ENCODE data around the gene ASB18. TPM values are rescaled to one million over a fixed set of nuclear protein-coding genes. Genes with fewer than 3 reads are reported as not detected.

Gene ASB18
- total and polyA plus RNA-seq, 2 donors (not counting 3 experiments of a cell fraction or from before 2014, with no cell fraction given), result not detected

DNA sequence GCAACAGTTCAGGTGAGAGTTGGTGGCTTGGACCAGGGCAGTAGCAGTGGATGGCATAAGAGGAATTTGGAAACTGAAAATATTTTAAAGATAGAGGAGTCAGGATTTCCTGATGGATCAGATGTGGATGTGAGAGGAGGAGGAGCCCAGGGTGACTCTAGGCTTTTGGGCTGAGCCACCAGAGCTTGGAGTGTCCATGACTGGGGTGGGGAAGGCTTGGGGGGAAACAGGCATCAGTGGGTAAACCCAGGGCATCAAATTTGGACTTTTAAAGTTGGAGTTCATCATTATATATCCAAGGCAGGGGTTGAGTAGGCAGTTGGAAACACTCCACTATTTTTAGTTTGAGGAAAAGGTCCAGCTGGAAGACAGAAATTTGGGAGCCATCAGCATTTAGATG is 27.3 kb upstream of the ASB18 start:
- Histone ChIP-seq H3K27me3 (ENCODE audit: control insufficient read depth in 2 of 2, insufficient read depth in 2 of 2, low read length in 2 of 2) (no peaks in the 10 kb centered on the region), H3K9me3 (replicated peaks; ENCODE audit: control insufficient read depth, insufficient read depth, low read length) (no peaks in the 10 kb centered on the region), H3K27ac (ENCODE audit: insufficient read depth, low read depth, low read length) (no peak overlapping the region), H2AFZ (ENCODE audit: low read depth, low read length) (no peak overlapping the region), H3K36me3 (ENCODE audit: control insufficient read depth in 2 of 2, extremely low read depth in 1 of 2, insufficient read depth in 2 of 2, low read length in 2 of 2) (no peaks in the 10 kb centered on the region), H3K79me2 (ENCODE audit: control insufficient read depth, insufficient read depth, low read length) (no peaks in the 10 kb centered on the region), H3K4me3 (replicated peaks in 1 of 3; ENCODE audit: insufficient read depth in 1 of 3, low read depth in 1 of 3, low read length in 3 of 3) (no peak overlapping the region), H3K9ac (replicated peaks; ENCODE audit: extremely low read depth, insufficient read depth, low read length) (no peak overlapping the region), H4K20me1 (replicated peaks; ENCODE audit: control insufficient read depth, extremely low read depth, insufficient read depth, low read length) (no peaks in the 10 kb centered on the region), H3K4me1 (ENCODE audit: control insufficient read depth, extremely low read depth, insufficient read depth, low read length) (no peaks in the 10 kb centered on the region), H3K4me2 (ENCODE audit: insufficient read depth, low read length) (no peak overlapping the region), H3K9me1 (replicated peaks; ENCODE audit: control insufficient read depth, extremely low read depth, insufficient read depth, low read length) (no peaks in the 10 kb centered on the region)
- FAIRE-seq (no peak), DNase-seq (ENCODE audit: low read depth, low spot score) (no peak)
- dilution Hi-C loops (cut with MboI; ENCODE audit: extremely low pct_ligation_motif_present, low sequenced_read_pairs), result no loop called here
- ChIA-PET POLR2A (no interaction called here), CTCF (interaction anchor here (1.1 kb wide), 1 partner anchor 8 kb away, joined by 3 read pairs; no protein-coding TSS in a partner anchor)
- TF ChIP-seq, protein P1, sequence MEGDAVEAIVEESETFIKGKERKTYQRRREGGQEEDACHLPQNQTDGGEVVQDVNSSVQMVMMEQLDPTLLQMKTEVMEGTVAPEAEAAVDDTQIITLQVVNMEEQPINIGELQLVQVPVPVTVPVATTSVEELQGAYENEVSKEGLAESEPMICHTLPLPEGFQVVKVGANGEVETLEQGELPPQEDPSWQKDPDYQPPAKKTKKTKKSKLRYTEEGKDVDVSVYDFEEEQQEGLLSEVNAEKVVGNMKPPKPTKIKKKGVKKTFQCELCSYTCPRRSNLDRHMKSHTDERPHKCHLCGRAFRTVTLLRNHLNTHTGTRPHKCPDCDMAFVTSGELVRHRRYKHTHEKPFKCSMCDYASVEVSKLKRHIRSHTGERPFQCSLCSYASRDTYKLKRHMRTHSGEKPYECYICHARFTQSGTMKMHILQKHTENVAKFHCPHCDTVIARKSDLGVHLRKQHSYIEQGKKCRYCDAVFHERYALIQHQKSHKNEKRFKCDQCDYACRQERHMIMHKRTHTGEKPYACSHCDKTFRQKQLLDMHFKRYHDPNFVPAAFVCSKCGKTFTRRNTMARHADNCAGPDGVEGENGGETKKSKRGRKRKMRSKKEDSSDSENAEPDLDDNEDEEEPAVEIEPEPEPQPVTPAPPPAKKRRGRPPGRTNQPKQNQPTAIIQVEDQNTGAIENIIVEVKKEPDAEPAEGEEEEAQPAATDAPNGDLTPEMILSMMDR (IDR thresholded peaks at IDR 0.05; ENCODE audit: extremely low read depth in 1 of 2, insufficient read depth in 1 of 2, low read depth in 1 of 2, low read length in 2 of 2), result no peak
- no peak for TF ChIP-seq POLR2A (IDR thresholded peaks at IDR 0.05; ENCODE audit: low read depth, low read length)
- no peak for TF ChIP-seq MYC (IDR thresholded peaks at IDR 0.05; ENCODE audit: low read depth, low read length)
- no peak for TF ChIP-seq FOS (IDR thresholded peaks at IDR 0.05; ENCODE audit: borderline replicate concordance, insufficient read depth, low read length)
- intact Hi-C loops (cut with micrococcal nuclease), result no loop called here
- no TSS peak for BruUV-seq (replicated peaks)

DNA sequence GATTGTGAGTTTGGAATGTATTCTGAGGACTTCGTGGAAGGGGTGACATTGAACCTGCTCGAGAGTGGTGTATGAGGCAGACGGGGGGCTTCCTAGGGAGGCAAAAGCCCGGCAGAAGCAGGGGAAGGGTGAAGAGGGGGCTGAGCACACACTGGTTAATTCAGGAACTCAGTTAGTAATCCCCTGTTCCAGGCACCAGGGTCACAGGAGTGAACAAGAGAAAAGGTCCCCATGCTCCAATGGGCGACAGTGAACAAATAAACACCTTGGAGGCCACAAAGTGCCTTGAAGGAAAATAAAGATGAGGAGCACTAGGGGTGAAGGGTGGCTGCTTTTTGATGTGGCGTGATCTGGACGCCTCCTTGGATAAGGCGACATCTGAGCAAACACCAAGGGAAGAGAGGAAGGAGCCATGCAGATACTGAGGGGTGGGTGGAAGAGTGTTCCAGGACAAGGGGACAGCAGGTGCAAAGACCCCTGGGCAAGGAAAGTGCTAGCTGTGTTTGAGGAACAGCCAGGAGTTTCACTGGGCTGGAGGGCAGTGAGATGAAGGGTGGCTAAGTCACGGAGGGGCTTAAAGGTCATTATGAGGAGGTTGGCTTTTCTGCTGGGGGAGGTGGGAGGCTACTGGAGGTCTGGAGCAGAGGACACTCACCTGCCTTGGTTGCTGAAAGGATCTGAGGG is 26.7 kb upstream of the ASB18 start:
- intact Hi-C loops (cut with micrococcal nuclease), result no loop called here
- BruUV-seq (replicated peaks), result no TSS peak

More for the DNA sequence above, 26.7 kb upstream of the ASB18 start:
- no peak overlapping the region for H3K27ac ChIP-seq (ENCODE audit: insufficient read depth, low read depth, low read length)
- H3K9me3 ChIP-seq (replicated peaks; ENCODE audit: control insufficient read depth, insufficient read depth, low read length), result no peaks in the 10 kb centered on the region
- no peaks in the 10 kb centered on the region for H4K20me1 ChIP-seq (replicated peaks; ENCODE audit: control insufficient read depth, extremely low read depth, insufficient read depth, low read length)
- no peak overlapping the region for H2AFZ ChIP-seq (ENCODE audit: low read depth, low read length)
- H3K9me1 ChIP-seq (replicated peaks; ENCODE audit: control insufficient read depth, extremely low read depth, insufficient read depth, low read length), result no peaks in the 10 kb centered on the region
- no peak overlapping the region for H3K4me2 ChIP-seq (ENCODE audit: insufficient read depth, low read length)
- CTCF ChIA-PET, result no interaction called here
- no peaks in the 10 kb centered on the region for H3K4me1 ChIP-seq (ENCODE audit: control insufficient read depth, extremely low read depth, insufficient read depth, low read length)
- no peaks in the 10 kb centered on the region for H3K27me3 ChIP-seq (ENCODE audit: control insufficient read depth in 2 of 2, insufficient read depth in 2 of 2, low read length in 2 of 2)
- DNase-seq (ENCODE audit: low read depth, low spot score) (no peak), FAIRE-seq (no peak)
- dilution Hi-C loops (cut with MboI; ENCODE audit: extremely low pct_ligation_motif_present, low sequenced_read_pairs), result no loop called here
- no peaks in the 10 kb centered on the region for H3K36me3 ChIP-seq (ENCODE audit: control insufficient read depth in 2 of 2, extremely low read depth in 1 of 2, insufficient read depth in 2 of 2, low read length in 2 of 2)
- POLR2A ChIA-PET, result no interaction called here
- no peak overlapping the region for H3K4me3 ChIP-seq (replicated peaks in 1 of 3; ENCODE audit: insufficient read depth in 1 of 3, low read depth in 1 of 3, low read length in 3 of 3)
- TF ChIP-seq FOS (IDR thresholded peaks at IDR 0.05; ENCODE audit: borderline replicate concordance, insufficient read depth, low read length) (no peak), JUN (IDR thresholded peaks at IDR 0.05; ENCODE audit: borderline replicate concordance, insufficient read depth, insufficient read length, low read depth) (no peak), EZH2 (IDR thresholded peaks at IDR 0.05; ENCODE audit: borderline replicate concordance, low read depth, low read length, severe bottlenecking) (no peak), GATA2 (IDR thresholded peaks at IDR 0.05; ENCODE audit: insufficient read depth, insufficient read length, low read depth, low read length) (no peak), MYC (IDR thresholded peaks at IDR 0.05; ENCODE audit: low read depth, low read length) (no peak), POLR2AphosphoS5 (IDR thresholded peaks at IDR 0.05; ENCODE audit: insufficient read depth, low read depth, low read length) (no peak)
- TF ChIP-seq, protein P1 (IDR thresholded peaks at IDR 0.05; ENCODE audit: extremely low read depth in 1 of 2, insufficient read depth in 1 of 2, low read depth in 1 of 2, low read length in 2 of 2), result no peak
- H3K9ac ChIP-seq (replicated peaks; ENCODE audit: extremely low read depth, insufficient read depth, low read length), result no peak overlapping the region
- no peaks in the 10 kb centered on the region for H3K79me2 ChIP-seq (ENCODE audit: control insufficient read depth, insufficient read depth, low read length)

Measured in endothelial cell of umbilical vein (primary cell).